Endothelial cell of umbilical vein (primary cell): ENCODE data around the gene RPL35.

Experiments used
- CTCF ChIP-seq, 2 donors: IDR thresholded peaks; 1 replicate in 1 of 2; 2 replicates in 1 of 2; pipeline ENCODE4 v1.5.1; 2011; ENCODE audit warnings: low read length in 2 of 2, mild to moderate bottlenecking in 2 of 2, moderate library complexity in 2 of 2, control low read depth in 1 of 2, inconsistent platforms in 1 of 2, low read depth in 1 of 2; ENCODE audit not compliant: insufficient read depth in 1 of 2; ENCODE audit errors: extremely low read depth in 1 of 2
- EZH2 ChIP-seq: IDR thresholded peaks from 2 replicates; pipeline ENCODE4 v1.6.1; 2012; ENCODE audit warnings: borderline replicate concordance, low read depth, mild to moderate bottlenecking, moderate library complexity, low read length, inconsistent platforms; ENCODE audit not compliant: severe bottlenecking
- GATA2 ChIP-seq: IDR thresholded peaks from 2 replicates; pipeline ENCODE4 v1.7.0; 2011; ENCODE audit warnings: low read depth, mild to moderate bottlenecking, moderate library complexity, mixed read lengths, low read length; ENCODE audit not compliant: insufficient read length, insufficient read depth
- JUN ChIP-seq: IDR thresholded peaks from 2 replicates; pipeline ENCODE4 v1.6.1; 2011; ENCODE audit warnings: borderline replicate concordance, low read depth; ENCODE audit not compliant: insufficient read length, insufficient read depth
- MAX ChIP-seq: IDR thresholded peaks from 2 replicates; pipeline ENCODE4 v1.6.1; 2011; ENCODE audit not compliant: insufficient read depth, insufficient read length
- MYC ChIP-seq: IDR thresholded peaks from one replicate; pipeline ENCODE4 v1.6.1; 2011; ENCODE audit warnings: mild to moderate bottlenecking, low read depth, low read length
- POLR2A ChIP-seq: IDR thresholded peaks from 2 replicates; pipeline ENCODE4 v1.6.1; 2012; ENCODE audit warnings: low read depth, mild to moderate bottlenecking, control low read depth, low read length
- POLR2AphosphoS5 ChIP-seq: IDR thresholded peaks from 2 replicates; pipeline ENCODE4 v1.6.1; 2012; ENCODE audit warnings: low read depth, mild to moderate bottlenecking, control low read depth, low read length, moderate library complexity; ENCODE audit not compliant: insufficient read depth

- TF ChIP-seq POLR2A (no peak), JUN (no peak), EZH2 (no peak), CTCF (IDR thresholded peaks at IDR 0.05; ENCODE audit: extremely low read depth in 1 of 2, insufficient read depth in 1 of 2, low read depth in 1 of 2, low read length in 2 of 2) (no peak), POLR2AphosphoS5 (no peak), MYC (no peak), MAX (no peak), GATA2 (no peak)
Observed at GRCh38 chr9:124886461-124886860, 24.7 kb upstream of the RPL35 start.
